GM19351 (cell line): ENCODE measurements around the gene KRTAP12-3.
"Not testable (repeated sequence)": the region's sequence is repeated elsewhere in the genome, so short reads cannot be mapped to it uniquely, and the experiment has no call there.

ENCODE experiments used
- ATAC-seq: cut with Tn5 transposase; IDR thresholded peaks from one replicate; pipeline ENCODE4 v1.9.1; 2021; ENCODE audit warnings: mild to moderate bottlenecking, moderate library complexity; ENCODE audit not compliant: unreplicated experiment

KRTAP12-3 gene

DNA sequence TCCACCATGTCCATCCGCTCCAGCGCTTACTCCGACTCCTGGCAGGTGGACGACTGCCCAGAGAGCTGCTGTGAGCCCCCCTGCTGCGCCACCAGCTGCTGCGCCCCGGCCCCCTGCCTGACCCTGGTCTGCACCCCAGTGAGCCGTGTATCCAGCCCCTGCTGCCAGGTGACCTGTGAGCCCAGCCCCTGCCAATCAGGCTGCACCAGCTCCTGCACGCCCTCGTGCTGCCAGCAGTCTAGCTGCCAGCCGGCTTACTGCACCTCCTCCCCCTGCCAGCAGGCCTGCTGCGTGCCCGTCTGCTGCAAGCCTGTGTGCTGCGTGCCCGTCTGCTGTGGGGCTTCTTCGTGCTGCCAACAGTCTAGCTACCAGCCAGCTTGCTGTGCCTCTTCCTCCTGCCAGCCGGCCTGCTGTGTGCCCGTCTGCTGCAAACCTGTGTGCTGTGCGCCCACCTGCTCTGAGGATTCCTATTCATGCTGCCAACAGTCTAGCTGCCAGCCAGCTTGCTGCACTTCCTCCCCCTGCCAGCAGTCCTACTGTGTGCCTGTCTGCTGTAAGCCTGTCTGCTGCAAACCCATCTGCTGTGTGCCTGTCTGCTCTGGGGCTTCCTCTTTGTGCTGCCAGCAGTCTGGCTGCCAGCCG is 30.4 kb upstream of the KRTAP12-3 start:
- ATAC-seq = not testable (repeated sequence)

DNA sequence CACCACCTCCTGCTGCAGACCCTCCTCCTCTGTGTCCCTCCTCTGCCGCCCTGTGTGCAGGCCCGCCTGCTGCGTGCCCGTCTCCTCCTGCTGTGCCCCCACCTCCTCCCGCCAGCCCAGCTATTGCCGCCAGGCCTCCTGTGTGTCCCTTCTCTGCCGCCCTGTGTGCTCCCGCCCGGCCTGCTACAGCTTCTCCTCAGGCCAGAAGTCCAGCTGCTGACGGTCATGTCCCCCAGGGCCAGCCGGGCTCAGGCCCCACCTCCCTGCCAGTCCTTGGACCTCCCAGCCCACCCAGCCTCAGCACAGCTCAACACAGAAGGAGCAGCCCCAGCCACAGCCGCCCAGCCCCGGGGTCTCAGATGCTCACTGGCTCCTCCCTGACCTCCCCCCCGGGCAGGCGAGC is 29.9 kb upstream of the KRTAP12-3 start:
- not testable (repeated sequence) for ATAC-seq

DNA sequence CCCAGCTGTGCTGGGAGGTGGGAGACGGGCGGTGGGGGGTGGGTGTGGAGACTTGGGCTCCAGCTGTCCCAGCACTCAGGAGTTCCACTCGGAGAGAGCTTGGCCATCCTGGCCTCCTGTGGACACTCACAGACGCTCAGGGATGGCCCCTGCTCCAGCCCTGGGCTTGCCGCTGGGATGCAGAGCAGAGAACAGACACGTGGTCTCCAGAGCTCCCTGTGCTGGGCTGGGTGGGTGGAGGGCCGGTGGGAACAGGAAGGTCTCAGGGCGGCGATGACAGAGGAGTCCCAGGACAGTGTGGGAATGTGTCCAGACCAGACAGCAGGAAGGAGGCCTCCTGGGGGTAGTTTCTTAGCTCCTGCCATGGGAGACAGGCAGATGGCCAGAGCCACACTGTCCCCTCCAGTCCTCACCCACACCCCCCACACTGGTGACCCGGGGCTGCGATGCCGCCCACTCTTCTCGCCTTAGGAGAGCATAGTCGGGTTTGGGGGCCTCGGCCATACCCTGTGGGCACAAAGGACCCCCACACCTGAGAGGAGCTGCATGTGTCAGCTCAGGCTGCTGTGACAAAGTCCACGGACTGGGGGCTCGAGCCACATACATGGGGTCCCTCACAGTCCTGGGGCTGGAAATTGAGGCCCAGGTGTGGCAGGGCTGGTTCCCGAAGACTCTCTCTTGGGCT is 28.9 kb upstream of the KRTAP12-3 start:
- ATAC-seq = no peak

DNA sequence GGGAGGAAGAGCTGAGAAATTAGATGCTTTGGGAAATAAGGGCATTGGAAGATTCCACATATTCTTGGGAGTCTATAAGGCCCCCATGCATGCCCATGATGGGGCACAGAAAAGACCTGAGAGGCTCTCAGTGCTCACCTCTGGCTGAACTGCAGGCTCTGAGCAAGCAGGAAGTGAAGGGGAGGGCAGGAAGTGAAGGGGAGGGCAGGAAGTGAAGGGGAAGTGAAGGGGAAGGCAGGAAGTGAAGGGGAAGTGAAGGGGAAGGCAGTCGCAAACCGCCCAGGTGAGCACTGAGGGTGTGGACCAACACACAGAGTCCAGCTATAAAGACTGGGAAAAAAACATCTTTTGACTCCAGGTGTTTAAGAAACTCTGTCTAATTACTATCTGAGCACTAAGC is 27.3 kb upstream of the KRTAP12-3 start:
- ATAC-seq = no peak

DNA sequence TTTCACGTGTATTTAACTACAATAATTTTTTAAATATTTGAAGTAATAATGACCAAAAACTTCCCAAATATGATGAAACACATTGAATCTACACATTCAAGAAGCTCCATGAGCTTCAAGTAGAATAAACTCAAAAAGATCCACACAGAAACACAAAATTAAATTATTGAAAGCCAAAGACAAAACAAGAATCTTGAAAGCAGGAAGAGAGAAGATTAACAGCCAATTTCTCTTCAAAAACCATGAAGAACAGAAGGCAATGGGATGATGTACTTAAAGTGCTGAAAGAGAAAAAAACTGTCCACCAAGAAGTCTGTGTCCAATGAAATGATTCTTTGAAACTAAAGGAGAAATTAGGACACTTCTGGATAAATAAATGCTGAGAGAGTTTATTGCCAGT is 25.7 kb upstream of the KRTAP12-3 start:
- ATAC-seq = no peak

DNA sequence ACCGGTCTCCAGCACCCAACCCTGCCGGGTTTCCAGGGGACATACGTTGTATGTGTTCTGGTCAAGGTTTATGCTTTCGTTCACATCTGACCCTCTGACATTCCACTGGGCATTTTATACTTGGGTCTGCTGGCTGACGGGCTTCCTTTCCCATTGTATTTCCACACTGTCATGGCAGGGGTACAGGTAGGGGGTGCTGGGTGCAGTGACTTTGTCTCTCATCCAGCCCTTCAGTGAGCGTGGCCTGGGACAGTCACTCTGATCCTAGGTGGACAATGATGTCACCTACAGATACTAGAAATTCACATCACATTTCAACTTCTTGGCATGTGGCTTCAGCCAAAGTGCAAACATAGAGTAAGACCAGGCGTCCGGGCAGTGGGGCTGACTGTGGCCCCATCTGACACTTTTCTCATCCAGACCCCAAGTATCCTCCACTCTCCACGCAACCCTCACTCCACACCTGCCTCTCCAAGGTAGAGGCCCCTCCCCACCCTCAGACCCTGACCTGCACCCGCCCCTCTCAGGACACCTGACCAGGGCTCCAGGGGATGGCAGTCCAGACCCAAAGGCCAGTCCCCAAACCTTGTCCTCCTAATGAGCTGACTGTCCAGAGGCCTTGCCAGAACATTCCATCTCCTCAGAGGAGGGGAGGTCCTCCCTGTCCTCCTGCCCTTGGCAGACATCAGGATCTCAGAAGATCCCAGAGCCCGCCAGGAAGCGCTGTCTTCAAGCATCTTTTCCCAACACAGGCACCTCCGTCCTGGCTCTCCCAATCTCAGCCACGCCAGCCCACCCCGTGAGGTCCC is 21.3 kb upstream of the KRTAP12-3 start:
- ATAC-seq = no peak

DNA sequence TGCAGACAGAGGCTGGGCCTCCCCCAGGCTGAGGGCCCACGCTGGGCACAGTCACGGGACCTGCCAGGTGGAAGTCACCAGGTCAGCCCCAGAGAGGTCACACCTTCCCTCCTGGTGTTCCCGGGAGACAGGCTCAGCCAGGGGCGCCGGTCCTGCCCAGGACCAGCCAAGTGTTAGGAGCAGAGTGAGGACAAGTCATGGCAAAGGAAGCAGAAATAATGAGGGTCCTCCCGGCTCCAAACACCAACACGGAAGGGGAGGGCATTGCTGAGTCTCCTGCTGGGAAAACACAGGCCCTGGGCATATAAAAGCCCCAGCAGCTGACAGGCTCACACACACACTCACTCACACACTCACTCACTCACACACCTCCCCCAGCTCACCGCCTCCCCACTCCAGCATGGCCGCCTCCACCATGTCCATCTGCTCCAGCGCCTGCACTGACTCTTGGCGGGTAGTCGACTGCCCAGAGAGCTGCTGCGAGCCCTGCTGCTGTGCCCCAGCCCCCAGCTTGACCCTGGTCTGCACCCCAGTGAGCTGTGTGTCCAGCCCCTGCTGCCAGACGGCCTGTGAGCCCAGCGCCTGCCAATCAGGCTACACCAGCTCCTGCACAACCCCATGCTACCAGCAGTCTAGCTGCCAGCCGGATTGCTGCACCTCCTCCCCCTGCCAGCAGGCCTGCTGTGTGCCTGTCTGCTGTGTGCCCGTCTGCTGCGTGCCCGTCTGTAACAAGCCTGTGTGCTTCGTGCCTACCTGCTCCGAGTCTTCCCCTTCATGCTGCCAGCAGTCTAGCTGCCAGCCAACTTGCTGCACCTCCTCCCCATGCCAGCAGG is 20.5 kb upstream of the KRTAP12-3 start, which contains the start of gene KRTAP10-10:
Gene KRTAP10-10 (plus strand): TSS at position 339 of the 833 bp plus-strand sequence. CDS start 62 bp downstream, at position 401.
- no peak for ATAC-seq

DNA sequence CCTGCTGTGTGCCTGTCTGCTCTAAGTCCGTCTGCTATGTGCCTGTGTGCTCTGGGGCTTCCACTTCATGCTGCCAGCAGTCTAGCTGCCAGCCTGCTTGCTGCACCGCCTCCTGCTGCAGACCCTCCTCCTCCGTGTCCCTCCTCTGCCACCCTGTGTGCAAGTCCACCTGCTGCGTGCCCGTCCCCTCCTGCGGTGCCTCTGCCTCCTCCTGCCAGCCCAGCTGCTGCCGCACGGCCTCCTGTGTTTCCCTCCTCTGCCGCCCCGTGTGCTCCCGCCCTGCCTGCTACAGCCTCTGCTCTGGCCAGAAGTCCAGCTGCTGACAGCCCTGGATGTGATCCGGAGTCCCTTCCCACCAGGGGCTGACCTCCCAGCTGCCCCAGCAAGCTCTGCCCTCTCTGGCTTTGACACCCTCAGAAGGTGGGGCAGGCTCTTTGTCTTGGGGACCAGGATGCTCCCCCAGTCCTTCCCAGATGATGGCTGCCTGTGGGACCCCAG is 19.8 kb upstream of the KRTAP12-3 start:
- not testable (repeated sequence) for ATAC-seq

DNA sequence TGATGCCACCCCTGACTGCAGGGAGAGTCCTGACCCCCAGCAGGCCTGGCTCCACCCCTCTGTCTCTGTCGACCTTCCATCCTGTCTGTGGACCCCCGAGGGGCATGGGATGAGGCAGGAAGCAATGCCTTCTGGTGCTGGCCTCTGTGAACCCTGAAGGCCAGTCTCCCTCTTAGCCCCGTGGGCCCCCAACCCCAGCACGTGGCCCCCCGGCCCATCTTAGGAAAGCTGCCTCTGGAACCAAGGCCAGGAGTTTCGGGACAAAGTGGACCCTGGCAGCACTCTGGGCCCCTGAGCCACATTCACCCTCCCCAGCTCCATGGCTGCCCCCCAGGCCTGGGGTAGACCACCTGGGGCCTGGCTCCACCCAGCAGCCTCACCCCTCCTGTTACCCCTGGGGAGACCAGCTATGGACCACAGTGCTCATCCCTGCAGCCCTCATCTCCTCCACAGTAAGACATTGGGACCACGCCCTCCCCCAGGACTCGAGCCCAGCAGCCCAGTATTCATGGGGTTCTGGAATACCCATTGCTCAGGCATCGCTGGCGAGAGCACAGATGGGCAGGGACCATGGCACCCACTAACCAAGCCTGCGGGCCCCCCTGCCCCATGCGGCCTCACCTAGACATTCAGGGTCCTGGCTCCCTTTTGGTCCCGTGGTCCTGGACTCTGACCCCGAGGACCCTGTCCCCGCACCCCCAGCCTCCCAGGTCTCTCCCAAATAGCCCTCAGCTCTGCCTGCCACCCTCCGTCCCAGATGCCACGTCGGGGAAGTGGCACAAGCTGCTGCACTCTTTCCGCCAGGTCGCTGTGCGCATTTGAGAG is 19.0 kb upstream of the KRTAP12-3 start:
- ATAC-seq = not testable (repeated sequence)

DNA sequence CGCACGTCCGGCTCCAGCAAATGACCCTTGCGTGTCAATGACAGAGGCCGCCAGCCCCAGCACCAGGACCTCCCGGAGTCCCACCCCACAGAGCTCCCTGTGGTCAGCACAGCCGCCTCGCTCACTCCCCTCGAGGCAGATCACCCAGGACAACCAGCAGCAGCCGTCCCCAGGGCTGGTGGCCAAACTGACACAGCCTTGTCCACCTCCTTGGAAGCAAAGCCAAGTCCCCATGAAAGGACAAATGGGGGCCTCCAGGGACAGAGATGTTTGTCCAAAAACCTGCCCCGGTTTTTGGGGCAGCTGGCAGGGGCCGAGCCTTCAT is 18.4 kb upstream of the KRTAP12-3 start:
- no peak for ATAC-seq

DNA sequence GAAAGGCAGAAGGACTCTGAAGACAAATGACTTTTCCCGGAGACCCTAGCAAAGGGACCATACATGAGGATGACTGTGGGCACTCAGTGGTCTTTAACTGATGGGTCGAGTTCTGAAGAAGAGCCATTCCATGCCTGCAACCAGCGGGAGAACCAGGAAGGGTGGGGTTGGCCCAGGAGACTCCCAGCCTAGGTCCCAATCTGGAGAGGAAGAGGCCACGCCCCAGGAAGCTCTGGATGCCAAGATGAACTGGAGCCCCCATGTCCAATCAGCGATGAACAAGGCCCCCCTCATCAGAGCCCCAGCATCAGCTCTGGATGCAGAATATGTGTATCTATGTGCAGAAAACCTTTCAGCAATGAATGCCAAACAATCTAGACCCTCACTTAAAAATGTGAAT is 17.0 kb upstream of the KRTAP12-3 start:
- no peak for ATAC-seq

DNA sequence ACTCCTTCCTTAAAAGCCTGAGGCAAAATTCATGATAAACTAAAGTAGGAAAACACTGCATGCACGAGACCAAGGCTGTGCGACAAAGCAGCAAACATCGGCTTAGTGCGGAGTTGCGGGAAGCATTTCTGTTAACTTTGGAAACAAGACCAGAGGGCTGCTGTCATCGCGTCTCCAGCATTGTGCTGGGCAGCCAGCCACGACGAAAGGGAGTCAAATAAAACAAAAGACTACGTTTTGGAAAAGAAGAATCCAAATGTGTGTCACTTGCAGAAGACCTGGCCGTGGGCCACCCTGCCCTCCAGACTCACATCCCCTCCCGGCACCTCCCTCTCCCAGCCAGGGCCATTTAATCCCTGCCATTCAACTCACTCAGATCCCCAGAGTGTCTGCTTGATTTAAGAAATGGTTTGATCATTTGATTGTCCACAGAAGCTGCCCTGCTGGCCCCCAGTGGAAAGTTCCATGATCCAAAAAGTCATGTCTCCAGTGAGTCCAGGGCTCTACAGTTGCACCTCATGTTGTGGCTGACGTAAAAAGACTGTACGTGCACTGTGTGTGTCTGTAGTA is 13.9 kb upstream of the KRTAP12-3 start:
- ATAC-seq = no peak

DNA sequence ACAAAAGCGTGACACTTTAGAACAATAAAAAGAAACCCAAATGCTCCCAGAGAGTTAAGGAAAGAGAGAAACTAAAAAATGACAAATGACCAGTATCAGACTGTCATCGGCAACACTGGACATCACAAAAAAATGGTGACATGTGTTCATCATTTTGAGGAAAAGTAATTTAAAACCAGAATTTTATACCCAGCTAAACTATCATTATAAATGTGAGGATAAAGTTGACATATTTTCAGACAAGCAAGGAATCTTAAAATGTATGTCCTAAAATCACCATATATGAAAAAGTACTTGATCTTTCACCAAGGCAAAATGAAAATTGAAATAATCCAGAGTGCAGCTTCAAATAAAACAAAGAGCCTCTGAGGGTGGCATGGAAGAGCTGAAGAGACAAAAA is 12.9 kb upstream of the KRTAP12-3 start:
- no peak for ATAC-seq

DNA sequence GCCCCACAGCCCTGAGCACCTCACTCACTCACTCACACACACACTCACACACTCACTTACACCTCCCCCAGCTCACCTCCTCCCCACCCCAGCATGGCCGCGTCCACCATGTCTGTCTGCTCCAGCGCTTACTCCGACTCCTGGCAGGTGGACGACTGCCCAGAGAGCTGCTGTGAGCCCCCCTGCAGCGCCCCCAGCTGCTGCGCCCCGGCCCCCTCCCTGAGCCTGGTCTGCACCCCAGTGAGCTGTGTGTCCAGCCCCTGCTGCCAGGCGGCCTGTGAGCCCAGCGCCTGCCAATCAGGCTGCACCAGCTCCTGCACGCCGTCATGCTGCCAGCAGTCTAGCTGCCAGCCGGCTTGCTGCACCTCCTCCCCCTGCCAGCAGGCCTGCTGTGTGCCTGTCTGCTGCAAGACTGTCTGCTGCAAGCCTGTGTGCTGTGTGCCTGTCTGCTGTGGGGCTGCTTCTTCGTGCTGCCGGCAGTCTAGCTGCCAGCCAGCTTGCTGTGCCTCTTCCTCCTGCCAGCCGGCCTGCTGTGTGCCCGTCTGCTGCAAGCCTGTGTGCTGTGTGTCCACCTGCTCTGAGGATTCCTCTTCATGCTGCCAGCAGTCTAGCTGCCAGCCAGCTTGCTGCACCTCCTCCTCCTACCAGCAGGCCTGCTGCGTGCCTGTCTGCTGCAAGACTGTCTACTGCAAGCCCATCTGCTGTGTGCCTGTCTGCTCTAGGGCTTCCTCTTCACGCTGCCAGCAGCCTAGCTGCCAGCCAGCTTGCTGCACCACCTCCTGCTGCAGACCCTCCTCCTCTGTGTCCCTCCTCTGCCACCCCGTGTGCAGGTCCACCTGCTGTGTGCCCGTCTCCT is 11.1 kb upstream of the KRTAP12-3 start, which contains the start of gene KRTAP10-11:
Gene KRTAP10-11 (plus strand): TSS at position 49 of the 856 bp plus-strand sequence. CDS start 45 bp downstream, at position 94.
- ATAC-seq = not testable (repeated sequence)

DNA sequence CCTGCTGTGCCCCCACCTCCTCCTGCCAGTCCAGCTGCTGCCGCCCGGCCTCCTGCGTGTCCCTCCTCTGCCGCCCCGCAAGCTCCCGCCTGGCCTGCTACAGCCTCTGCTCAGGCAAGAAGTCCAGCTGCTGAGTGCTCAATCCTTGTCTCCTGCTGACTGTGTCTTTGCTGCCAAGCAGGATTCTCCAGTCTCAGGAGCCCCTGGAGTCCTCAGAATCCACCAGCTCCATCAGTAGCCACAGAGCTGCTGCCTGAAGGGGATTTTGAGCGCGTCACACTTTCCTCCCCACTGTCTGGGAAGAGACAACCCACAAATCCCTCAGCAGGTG is 10.5 kb upstream of the KRTAP12-3 start:
- ATAC-seq = no peak

DNA sequence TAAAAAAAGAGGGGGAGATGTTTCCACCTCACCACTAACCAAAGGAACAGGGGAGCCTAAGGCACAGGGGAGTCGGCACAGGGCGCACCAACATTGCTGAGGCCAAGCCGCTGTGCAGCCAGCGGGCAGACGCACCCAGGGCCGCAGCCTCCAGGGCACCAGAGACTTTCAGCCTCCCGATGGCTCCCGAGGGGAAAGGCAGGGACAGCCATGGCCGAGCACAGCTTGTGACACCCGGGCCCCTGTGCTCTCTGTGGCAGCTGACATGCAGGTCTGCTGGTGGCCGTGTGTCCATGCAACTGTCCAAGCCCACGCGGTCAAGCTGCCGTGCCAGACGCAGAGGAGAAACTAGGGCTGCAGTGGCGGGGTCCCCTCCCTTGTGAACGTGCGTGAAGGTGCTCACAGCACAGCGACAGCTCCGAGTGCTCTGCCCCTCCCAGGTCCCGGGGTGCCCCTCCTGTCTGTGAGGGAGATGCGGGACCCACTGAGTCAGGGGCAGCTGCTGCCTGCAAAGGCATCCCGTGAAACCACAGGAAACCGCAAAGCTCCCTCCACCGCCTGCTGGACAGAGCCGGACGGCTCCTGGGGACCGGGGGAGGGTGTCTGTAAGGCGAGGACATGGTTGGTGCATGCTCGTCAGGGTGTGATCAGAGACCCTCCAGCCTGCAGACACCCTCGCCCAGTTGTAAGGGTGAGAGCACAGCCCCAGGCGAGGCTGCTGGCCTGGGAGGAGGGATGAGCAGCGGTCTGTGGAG is 9.0 kb upstream of the KRTAP12-3 start:
- no peak for ATAC-seq

DNA sequence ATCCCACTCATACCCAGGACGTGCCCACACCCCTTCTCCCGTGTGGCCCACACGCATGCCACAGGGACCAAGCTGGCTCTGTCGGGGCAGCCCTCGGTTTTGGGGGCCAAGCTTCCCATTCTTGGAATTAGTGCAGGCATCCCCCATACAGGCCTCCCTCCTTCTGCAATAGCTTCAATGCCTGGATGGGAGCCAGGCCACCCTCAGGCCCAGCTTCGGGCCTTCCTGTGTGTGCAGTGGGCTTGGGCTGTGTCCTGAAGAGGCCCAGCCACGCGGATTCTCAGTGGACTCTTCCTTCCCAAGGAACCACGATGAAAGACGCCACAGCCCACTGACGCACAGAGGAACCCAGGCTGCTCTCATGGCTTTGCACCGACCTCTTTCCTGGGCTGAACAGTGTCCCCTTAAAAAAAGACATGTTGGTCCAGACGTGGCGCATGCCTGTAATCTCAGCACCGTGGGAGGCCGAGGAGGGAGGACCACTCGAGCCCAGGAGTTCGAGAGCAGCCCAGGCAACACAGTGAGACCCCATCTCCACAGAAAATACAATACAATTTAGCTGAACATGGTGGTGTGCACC is 8.1 kb upstream of the KRTAP12-3 start:
- ATAC-seq = no peak
